Measurements from ENCODE around the gene KLHL30. TPM values are rescaled to one million over a fixed set of nuclear protein-coding genes. Genes with fewer than 3 reads are reported as not detected.
"Not testable (repeated sequence)": the region's sequence is repeated elsewhere in the genome, so short reads cannot be mapped to it uniquely, and the experiment has no call there.

Gene KLHL30
- total and polyA plus RNA-seq, 5 experiments from 2014 or later = not detected

- not testable (repeated sequence) for DNase-seq, H3K4me3 Mint-ChIP-seq, ATAC-seq, H3K9me3 Mint-ChIP-seq, H3K27me3 Mint-ChIP-seq
- peak overlapping the region in 1 of 10 donors; percentile 46 for H3K27ac Mint-ChIP-seq
- H3K4me1 Mint-ChIP-seq = peaks cover 0 to 19% (median under 1%) of the 10 kb centered on the region in 4 donors
- peaks cover 0 to 73% (median 4%) of the 10 kb centered on the region in 3 donors for H3K36me3 Mint-ChIP-seq
- POLR2A ChIA-PET = interaction anchor here (1.8 kb wide), 1 partner anchor 32 kb away, joined by 5 read pairs; no protein-coding TSS in a partner anchor
These were observed 32.6 kb downstream of the KLHL30 start for GRCh38 chr2:238171072-238171431.

- no peak overlapping the region for H3K4me3 Mint-ChIP-seq
- H3K27ac Mint-ChIP-seq = peak overlapping the region in 1 of 10 donors; percentile 73
- POLR2A ChIA-PET = interaction anchor here (1.8 kb wide), 1 partner anchor 31 kb away, joined by 5 read pairs; no protein-coding TSS in a partner anchor
- no peaks in the 10 kb centered on the region for H3K9me3 Mint-ChIP-seq
- no peaks in the 10 kb centered on the region for H3K27me3 Mint-ChIP-seq
- no peak for DNase-seq
- peaks cover 0 to 78% (median 4%) of the 10 kb centered on the region in 3 donors for H3K36me3 Mint-ChIP-seq
- ATAC-seq = no peak
- peaks cover 0 to 21% (median 2%) of the 10 kb centered on the region in 4 donors for H3K4me1 Mint-ChIP-seq
These were observed 33.2 kb downstream of the KLHL30 start for GRCh38 chr2:238171575-238172187.

DNA sequence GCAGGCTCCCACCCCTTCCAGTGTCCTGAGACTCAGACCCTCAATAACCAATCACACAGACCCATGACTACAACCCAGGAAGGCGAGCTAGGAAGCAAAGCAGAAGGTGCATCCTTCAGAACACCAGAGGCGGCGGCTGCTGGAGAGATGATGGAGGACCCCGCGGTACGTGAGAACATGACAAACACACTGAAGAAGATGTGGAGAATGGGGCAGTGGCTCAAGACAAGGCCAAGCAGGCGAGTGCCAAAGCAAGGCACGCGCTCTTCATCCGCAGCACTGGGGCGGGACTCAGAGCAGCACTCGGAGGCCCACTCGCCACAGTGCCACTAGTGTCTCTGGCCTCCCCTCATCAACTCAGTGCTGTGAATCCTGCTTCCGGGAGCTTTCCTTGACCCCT lies 34.0 kb downstream of the KLHL30 start:
- Mint-ChIP-seq H3K4me3 (peak overlapping the region in 1 of 10 donors; percentile 40), H3K9me3 (no peaks in the 10 kb centered on the region), H3K4me1 (peaks cover 0 to 21% (median 2%) of the 10 kb centered on the region in 4 donors), H3K27me3 (no peaks in the 10 kb centered on the region), H3K27ac (peak overlapping the region in 5 of 10 donors; percentile 27 to 83 (median 67)), H3K36me3 (peaks cover 4 to 85% (median 6%) of the 10 kb centered on the region in 3 donors)
- DNase-seq (no peak), ATAC-seq (no peak)
- POLR2A ChIA-PET = interaction anchor here (1.8 kb wide), 1 partner anchor 30 kb away, joined by 5 read pairs; no protein-coding TSS in a partner anchor

GRCh38 chr2:238173692-238174091 lies 35.2 kb downstream of the KLHL30 start:
- Mint-ChIP-seq H3K4me1 (peaks cover 0 to 18% (median 2%) of the 10 kb centered on the region in 4 donors), H3K4me3 (peak overlapping the region in 1 of 10 donors; percentile 28), H3K9me3 (no peaks in the 10 kb centered on the region), H3K36me3 (peaks cover 4 to 91% (median 6%) of the 10 kb centered on the region in 3 donors), H3K27me3 (no peaks in the 10 kb centered on the region), H3K27ac (peak overlapping the region in 1 of 10 donors; percentile 67)
- DNase-seq = no peak
- no peak for ATAC-seq
- POLR2A ChIA-PET = no interaction called here

- Mint-ChIP-seq H3K4me1 (peaks cover 0 to 16% (median 2%) of the 10 kb centered on the region in 4 donors), H3K9me3 (no peaks in the 10 kb centered on the region), H3K27me3 (no peaks in the 10 kb centered on the region), H3K36me3 (peaks cover 6 to 91% (median 7%) of the 10 kb centered on the region in 3 donors), H3K27ac (no peak overlapping the region), H3K4me3 (no peak overlapping the region)
- POLR2A ChIA-PET = no interaction called here
- ATAC-seq = no peak
- no peak for DNase-seq
These were observed 35.8 kb downstream of the KLHL30 start for GRCh38 chr2:238174291-238174690.

DNA sequence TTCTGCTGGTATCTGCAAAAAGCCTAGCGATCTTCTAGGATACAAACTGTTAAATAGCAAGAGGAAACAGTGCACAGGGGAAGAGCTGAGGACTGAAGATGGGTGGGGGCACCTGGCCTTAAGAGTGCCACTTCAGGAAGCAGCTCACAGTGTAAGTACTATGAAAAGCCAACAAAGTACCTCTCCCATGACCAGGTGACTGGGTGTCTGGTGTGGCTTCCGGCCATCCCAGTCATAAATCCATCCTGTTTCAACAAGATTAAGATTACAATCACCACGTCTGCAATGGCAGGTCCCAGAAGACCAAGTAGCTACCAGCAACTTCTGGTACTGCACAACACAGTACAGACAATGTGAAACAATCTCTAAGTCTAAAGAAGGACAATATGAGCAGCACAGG lies 36.2 kb downstream of the KLHL30 start:
- peaks cover 0 to 16% (median 2%) of the 10 kb centered on the region in 4 donors for H3K4me1 Mint-ChIP-seq
- H3K4me3 Mint-ChIP-seq = no peak overlapping the region
- peaks cover 6 to 91% (median 7%) of the 10 kb centered on the region in 3 donors for H3K36me3 Mint-ChIP-seq
- POLR2A ChIA-PET = no interaction called here
- no peak overlapping the region for H3K27ac Mint-ChIP-seq
- DNase-seq (no peak), ATAC-seq (no peak)
- H3K27me3 Mint-ChIP-seq = no peaks in the 10 kb centered on the region
- no peaks in the 10 kb centered on the region for H3K9me3 Mint-ChIP-seq

DNA sequence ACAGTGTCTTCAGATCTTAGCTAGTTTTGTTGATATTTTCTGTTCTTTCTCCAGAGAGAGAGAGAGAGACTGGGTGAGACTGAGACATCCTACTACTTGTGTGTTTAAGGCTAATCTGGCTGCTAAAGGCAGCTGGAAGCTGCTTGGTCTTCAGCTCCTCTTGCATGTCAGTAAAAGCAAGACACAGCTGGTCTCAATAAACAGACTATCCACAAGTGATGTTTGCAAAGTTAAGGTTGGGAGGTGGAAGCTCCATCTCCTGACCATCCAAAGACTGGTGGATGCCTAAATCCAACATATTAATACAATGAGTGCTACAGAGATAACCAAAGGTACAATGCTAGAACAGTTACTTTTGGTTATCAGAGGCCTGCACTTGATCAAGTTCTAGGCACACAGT lies 38.1 kb downstream of the KLHL30 start:
- peak overlapping the region in 6 of 10 donors; percentile 0 to 57 (median 17) for H3K27ac Mint-ChIP-seq
- H3K4me3 Mint-ChIP-seq = peak overlapping the region in 1 of 10 donors; percentile 61
- ATAC-seq = no peak
- H3K4me1 Mint-ChIP-seq = peaks cover 0 to 10% (median 2%) of the 10 kb centered on the region in 4 donors
- no peaks in the 10 kb centered on the region for H3K9me3 Mint-ChIP-seq
- DNase-seq = no peak
- no peaks in the 10 kb centered on the region for H3K27me3 Mint-ChIP-seq
- peaks cover 6 to 96% (median 14%) of the 10 kb centered on the region in 3 donors for H3K36me3 Mint-ChIP-seq
- POLR2A ChIA-PET = no interaction called here

DNA sequence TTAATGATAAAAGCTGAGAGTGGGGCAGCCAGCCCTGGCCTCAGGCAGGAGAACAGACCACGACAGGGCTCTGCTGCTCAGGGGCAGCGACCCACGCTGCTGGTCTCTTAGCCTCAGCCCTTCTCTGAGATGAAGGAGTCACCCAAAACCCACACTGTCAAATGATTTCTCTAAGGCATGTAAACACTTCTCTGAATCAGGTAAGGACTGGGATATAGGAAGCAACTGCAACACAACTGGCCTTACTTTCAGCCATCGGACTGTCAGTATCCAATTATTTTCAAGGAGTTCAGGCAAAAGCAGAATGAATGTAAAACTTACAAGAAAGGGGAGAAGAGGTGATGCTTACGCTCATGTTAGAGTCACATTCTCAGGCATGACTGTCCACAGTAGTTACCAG lies 42.1 kb downstream of the KLHL30 start:
- POLR2A ChIA-PET = no interaction called here
- Mint-ChIP-seq H3K4me1 (peaks cover 0 to 21% (median 6%) of the 10 kb centered on the region in 4 donors), H3K36me3 (peaks cover 12 to 98% (median 35%) of the 10 kb centered on the region in 3 donors), H3K9me3 (no peaks in the 10 kb centered on the region), H3K4me3 (no peak overlapping the region), H3K27ac (peak overlapping the region in 2 of 10 donors; percentile 25 to 47), H3K27me3 (no peaks in the 10 kb centered on the region)
- ATAC-seq (no peak), DNase-seq (no peak)

GRCh38 chr2:238182362-238182761 lies 43.9 kb downstream of the KLHL30 start:
- DNase-seq (no peak), ATAC-seq (no peak)
- Mint-ChIP-seq H3K27me3 (no peaks in the 10 kb centered on the region), H3K36me3 (peaks cover 6 to 100% (median 40%) of the 10 kb centered on the region in 3 donors), H3K9me3 (no peaks in the 10 kb centered on the region), H3K27ac (peak overlapping the region in 1 of 10 donors; percentile 51), H3K4me3 (no peak overlapping the region), H3K4me1 (peaks cover 0 to 26% (median 4%) of the 10 kb centered on the region in 4 donors)
- POLR2A ChIA-PET = no interaction called here

DNA sequence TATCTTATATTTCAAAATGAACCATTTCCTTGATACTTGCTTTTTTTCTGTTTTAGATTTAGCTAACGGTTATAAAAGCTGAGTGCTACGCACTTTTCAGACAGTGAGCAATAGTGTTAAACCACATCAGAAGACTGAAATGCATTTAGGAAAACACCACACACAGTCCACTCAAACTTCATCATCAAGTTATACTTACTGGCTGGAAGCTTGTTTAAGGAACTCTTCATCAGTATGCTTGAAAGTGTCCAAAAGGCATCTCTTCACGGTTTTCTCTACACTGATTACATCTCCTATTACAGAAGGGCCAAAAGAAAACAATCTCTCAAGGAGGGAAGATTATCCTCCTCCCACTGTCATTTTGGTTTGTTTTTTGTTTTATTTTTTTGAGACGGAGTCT lies 45.4 kb downstream of the KLHL30 start:
- Mint-ChIP-seq H3K36me3 (peaks cover 17 to 100% (median 50%) of the 10 kb centered on the region in 3 donors), H3K27ac (peak overlapping the region in 2 of 10 donors; percentile 42 to 76), H3K4me1 (peaks cover 0 to 26% (median 5%) of the 10 kb centered on the region in 4 donors), H3K4me3 (peak overlapping the region in 1 of 10 donors; percentile 13), H3K9me3 (no peaks in the 10 kb centered on the region), H3K27me3 (no peaks in the 10 kb centered on the region)
- DNase-seq (no peak), ATAC-seq (no peak)
- POLR2A ChIA-PET = no interaction called here

DNA sequence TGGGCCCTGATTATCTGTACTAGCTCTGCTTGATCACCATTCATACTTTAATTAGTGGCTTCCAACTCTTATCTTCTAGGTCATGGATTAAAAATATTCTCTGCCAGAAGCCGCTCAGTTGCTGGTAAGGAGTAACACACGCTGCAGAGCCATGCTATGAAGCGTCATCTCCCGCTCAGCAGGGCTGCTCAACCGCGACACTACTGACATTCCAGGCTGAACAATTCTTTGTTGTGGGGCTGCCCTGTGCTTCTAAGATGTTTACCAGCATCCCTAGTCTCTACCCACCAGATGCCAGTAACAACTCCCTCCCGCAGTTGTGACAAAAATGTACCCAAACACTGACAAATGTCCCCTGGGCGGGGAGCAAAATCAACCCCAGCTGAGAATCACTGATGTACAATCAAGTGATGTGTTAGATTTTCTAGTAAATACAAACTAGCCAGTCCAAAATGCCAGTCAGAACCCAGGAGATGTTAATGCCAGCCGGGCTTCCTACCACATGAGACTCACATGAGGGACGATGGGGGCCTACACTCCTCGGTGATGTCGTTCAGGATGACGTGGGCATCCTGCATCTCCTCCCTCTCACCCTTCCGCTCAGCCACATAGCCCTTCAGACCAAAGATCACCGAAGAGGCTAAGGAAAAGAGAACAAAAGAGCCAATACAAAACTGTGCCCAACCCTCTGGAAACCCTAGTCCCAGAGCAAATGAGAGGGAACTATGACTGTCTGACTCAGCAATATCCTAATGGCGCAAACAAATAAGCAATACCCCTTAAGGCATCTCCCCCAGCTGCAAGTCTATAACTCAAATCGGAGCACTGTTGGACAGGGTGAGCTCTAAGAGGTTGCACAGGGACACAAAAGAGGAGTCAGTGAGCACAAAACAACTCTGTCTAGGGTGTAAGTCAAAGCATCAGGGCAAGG lies 49.4 kb downstream of the KLHL30 start:
- DNase-seq = no peak
- H3K27me3 Mint-ChIP-seq = no peaks in the 10 kb centered on the region
- H3K4me3 Mint-ChIP-seq = no peak overlapping the region
- no peak for ATAC-seq
- H3K36me3 Mint-ChIP-seq = peaks cover 12 to 98% (median 49%) of the 10 kb centered on the region in 3 donors
- H3K27ac Mint-ChIP-seq = peak overlapping the region in 4 of 10 donors; percentile 26 to 41 (median 34)
- POLR2A ChIA-PET = no interaction called here
- no peaks in the 10 kb centered on the region for H3K9me3 Mint-ChIP-seq
- H3K4me1 Mint-ChIP-seq = peaks cover 0 to 26% (median 4%) of the 10 kb centered on the region in 4 donors

DNA sequence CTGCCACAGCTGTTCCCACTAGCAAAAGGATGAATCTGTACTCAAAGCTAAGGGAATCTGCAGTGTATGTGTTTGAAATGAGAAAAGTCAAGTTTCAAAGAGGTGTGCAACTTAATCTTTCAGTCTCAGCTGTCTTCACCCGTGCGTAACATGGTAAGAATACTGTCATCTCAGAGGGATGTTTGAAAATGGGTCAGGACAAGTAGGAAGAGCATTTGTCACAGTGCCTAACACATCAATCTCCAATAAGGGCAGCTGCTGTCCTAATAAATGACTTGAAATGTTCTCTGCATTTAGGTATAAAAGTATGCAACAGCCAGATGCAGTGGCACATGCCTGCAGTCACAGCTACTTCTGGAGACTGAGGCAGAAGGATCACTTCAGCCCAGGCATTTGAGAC lies 52.0 kb downstream of the KLHL30 start:
- POLR2A ChIA-PET = interaction anchor here (0.8 kb wide), 1 partner anchor 41 kb away, joined by 7 read pairs; no protein-coding TSS in a partner anchor
- H3K36me3 Mint-ChIP-seq = peaks cover 12 to 95% (median 34%) of the 10 kb centered on the region in 3 donors
- no peak overlapping the region for H3K27ac Mint-ChIP-seq
- H3K9me3 Mint-ChIP-seq = no peaks in the 10 kb centered on the region
- no peak for ATAC-seq
- no peaks in the 10 kb centered on the region for H3K27me3 Mint-ChIP-seq
- no peak overlapping the region for H3K4me3 Mint-ChIP-seq
- no peak for DNase-seq
- peaks cover 0 to 11% (median 3%) of the 10 kb centered on the region in 4 donors for H3K4me1 Mint-ChIP-seq

All from naive thymus-derived CD8-positive, alpha-beta T cell (primary cell).